GM19238 (cell line): Measurements from ENCODE around the gene DUSP22.

Experiments
- DNase-seq: peaks from one replicate; pipeline ENCODE4 v3.0.0; 2011; ENCODE audit warnings: low spot score; ENCODE audit not compliant: insufficient read length

DUSP22 gene

GRCh38 chr6:308768-309167, 16.5 kb downstream of the DUSP22 start:
- DNase-seq = no peak

GRCh38 chr6:309947-310346, 17.7 kb downstream of the DUSP22 start:
- DNase-seq = no peak

- no peak for DNase-seq
Measured at GRCh38 chr6:310671-311070, 18.4 kb downstream of the DUSP22 start.

GRCh38 chr6:311679-312220, 19.5 kb downstream of the DUSP22 start:
- DNase-seq = no peak

- DNase-seq = no peak
Measured at GRCh38 chr6:313087-313486, 20.8 kb downstream of the DUSP22 start.

GRCh38 chr6:313917-314316, 21.6 kb downstream of the DUSP22 start:
- no peak for DNase-seq

- no peak for DNase-seq
Measured at GRCh38 chr6:314377-314776, 22.1 kb downstream of the DUSP22 start.

GRCh38 chr6:315226-315625, 22.9 kb downstream of the DUSP22 start:
- DNase-seq = no peak

GRCh38 chr6:315921-316752, 23.9 kb downstream of the DUSP22 start:
- DNase-seq = no peak

GRCh38 chr6:316753-317038, 24.4 kb downstream of the DUSP22 start:
- DNase-seq = no peak

- no peak for DNase-seq
Measured at GRCh38 chr6:317060-317447, 24.8 kb downstream of the DUSP22 start.

GRCh38 chr6:317448-318144, 25.3 kb downstream of the DUSP22 start:
- no peak for DNase-seq

GRCh38 chr6:318243-318890, 26.1 kb downstream of the DUSP22 start:
- no peak for DNase-seq

- DNase-seq = no peak
Measured at GRCh38 chr6:319177-320131, 27.2 kb downstream of the DUSP22 start.

- DNase-seq = no peak
Measured at GRCh38 chr6:320351-321157, 28.3 kb downstream of the DUSP22 start.

- DNase-seq = no peak
Measured at GRCh38 chr6:321158-321438, 28.8 kb downstream of the DUSP22 start.

GRCh38 chr6:321536-322258, 29.4 kb downstream of the DUSP22 start:
- no peak for DNase-seq

GRCh38 chr6:322259-322930, 30.1 kb downstream of the DUSP22 start:
- DNase-seq = no peak
